SK-N-MC (cell line): ENCODE measurements around the gene CFAP299.

Experiments
- EZH2 ChIP-seq: fragments of 200-600 bp; sonication (generic); IDR thresholded peaks from one replicate; pipeline ENCODE4 v1.6.1; 2017; ENCODE audit warnings: antibody characterized with exemption
- POLR2AphosphoS5 ChIP-seq: IDR thresholded peaks from 2 replicates; pipeline ENCODE4 v1.6.1; 2012; ENCODE audit warnings: mild to moderate bottlenecking, low read depth, low read length, borderline replicate concordance

DNA sequence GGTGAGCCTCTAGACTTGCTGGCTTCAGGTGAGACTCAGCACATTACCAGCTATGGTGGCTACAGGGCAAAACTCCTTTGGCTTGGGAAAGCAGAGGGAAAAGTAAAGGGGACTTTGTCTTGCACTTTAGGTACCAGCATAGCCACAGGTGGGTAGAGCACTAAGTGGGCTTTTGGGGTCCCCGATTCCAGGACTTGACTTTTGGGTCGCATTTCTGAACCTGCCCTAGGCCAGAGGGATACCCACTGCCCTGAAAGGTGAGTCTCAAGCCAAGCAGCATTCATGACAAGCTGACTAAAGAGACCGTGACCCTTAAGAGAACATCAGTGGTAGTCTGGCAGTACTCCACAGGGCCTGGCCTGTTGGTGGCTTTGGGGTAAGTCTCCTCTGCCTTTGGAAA, 224.8 kb downstream of the CFAP299 start:
- TF ChIP-seq EZH2, result no peak
- TF ChIP-seq POLR2AphosphoS5, result no peak
